GM12878 (cell line): ENCODE data around the gene KRCC1. TPM values are rescaled to one million over a fixed set of nuclear protein-coding genes. Genes with fewer than 3 reads are reported as not detected.

Experiments used
- ATAC-seq: fragments of 200-7000 bp; cut with Tn5 transposase; 3 replicates; pipeline ENCODE4 v1.9.1; 2020; ENCODE audit warnings: mild to moderate bottlenecking, moderate library complexity
- BruUV-seq: library from RNA; stranded (reverse); fragments of 400-500 nt; replicated peaks from 2 replicates; lab custom pipeline; 2021; lab: Mats Ljungman, UMichigan
- CTCF ChIA-PET: fragments of 300-600 bp; sonication (Branson Sonifier 250); formaldehyde crosslinking; extraction: SDS; loops from one replicate; lab custom pipeline; 2021; ENCODE audit warnings: inconsistent platforms; lab: Yijun Ruan, JAX
- POLR2A ChIA-PET: fragments of 350-600 bp; formaldehyde crosslinking; extraction: SDS; loops from one replicate; lab custom pipeline; 2021; ENCODE audit warnings: inconsistent platforms; lab: Charles Lee
- RAD21 ChIA-PET: fragments of 300-600 bp; sonication (Branson Sonifier 250); formaldehyde crosslinking; loops from one replicate; lab custom pipeline; 2023; ENCODE audit warnings: antibody characterized with exemption; ENCODE audit not compliant: unreplicated experiment; lab: Charles Lee
- SMC1A ChIA-PET: fragments of 300-600 bp; sonication (Branson Sonifier 250); formaldehyde crosslinking; loops from one replicate; lab custom pipeline; 2023; ENCODE audit not compliant: unreplicated experiment, uncharacterized antibody; lab: Charles Lee
- DNase-seq: peaks from one replicate; pipeline ENCODE4 v3.0.0-alpha.2; 2011; ENCODE audit warnings: low read depth, low spot score
- FAIRE-seq: peaks from 3 replicates; lab custom pipeline; 2011; peaks lifted over from hg19 to GRCh38; lab: Jason Lieb, UNC
- H2AFZ ChIP-seq: 2 replicates; pipeline ENCODE4 v1.6.0; 2011; ENCODE audit warnings: low read depth, low read length, control low read depth; ENCODE audit not compliant: control insufficient read depth
- H3K27ac ChIP-seq: 2 replicates; pipeline ENCODE4 v1.5.1; 2011; ENCODE audit warnings: control low read depth; ENCODE audit not compliant: control insufficient read depth, insufficient read depth
- H3K27me3 ChIP-seq, 2 experiments: replicated peaks in 1 of 2; 2 replicates each; pipeline versions ENCODE4 v1.6.0 to v1.6.1; 2011; ENCODE audit warnings: low read length in 1 of 2; ENCODE audit not compliant: control insufficient read depth in 2 of 2, insufficient read depth in 2 of 2
- H3K36me3 ChIP-seq, 2 experiments: 2 replicates each; pipeline ENCODE4 v1.5.1; 2011; ENCODE audit warnings: low read length in 1 of 2; ENCODE audit not compliant: control insufficient read depth in 2 of 2, insufficient read depth in 2 of 2
- H3K4me1 ChIP-seq: 2 replicates; pipeline ENCODE4 v1.6.1; 2011; ENCODE audit warnings: mild to moderate bottlenecking, low read length, moderate library complexity, mixed read lengths; ENCODE audit not compliant: control insufficient read depth, insufficient read depth
- H3K4me2 ChIP-seq: 2 replicates; pipeline ENCODE4 v1.6.0; 2011; ENCODE audit warnings: control low read depth; ENCODE audit not compliant: control insufficient read depth, insufficient read depth
- H3K4me3 ChIP-seq: fragments of 200-600 bp; sonication (generic); 2 replicates; pipeline ENCODE4 v1.5.1; 2016
- H3K79me2 ChIP-seq: 2 replicates; pipeline ENCODE4 v1.6.0; 2011; ENCODE audit warnings: low read length; ENCODE audit not compliant: control insufficient read depth, insufficient read depth
- H3K9ac ChIP-seq: 2 replicates; pipeline ENCODE4 v1.8.0; 2011; ENCODE audit warnings: low read length, control low read depth, mixed read lengths; ENCODE audit not compliant: control insufficient read depth, insufficient read depth
- H3K9me3 ChIP-seq: replicated peaks from 3 replicates; pipeline ENCODE4 v1.5.1; 2011; ENCODE audit warnings: mild to moderate bottlenecking, low read length; ENCODE audit not compliant: control insufficient read depth, insufficient read depth
- H4K20me1 ChIP-seq: 2 replicates; pipeline ENCODE4 v1.6.0; 2011; ENCODE audit not compliant: control insufficient read depth, insufficient read depth
- BRCA1 ChIP-seq: IDR thresholded peaks from 2 replicates; pipeline ENCODE4 v1.6.1; 2011; ENCODE audit warnings: low read depth, low read length, improper control_type of control experiment
- DPF2 ChIP-seq: fragments of 450-650 bp; IDR thresholded peaks from 2 replicates; pipeline ENCODE4 v1.6.1; 2017; ENCODE audit warnings: mild to moderate bottlenecking
- EZH2 ChIP-seq: IDR thresholded peaks from 2 replicates; pipeline ENCODE4 v1.6.1; 2012; ENCODE audit warnings: low read depth, mild to moderate bottlenecking, control low read depth, inconsistent platforms, low read length, borderline replicate concordance; ENCODE audit not compliant: control insufficient read depth
- HCFC1 ChIP-seq: fragments of 150-350 bp; IDR thresholded peaks from 2 replicates; pipeline ENCODE4 v1.6.1; 2014; ENCODE audit warnings: low read length
- JUNB ChIP-seq: IDR thresholded peaks from 2 replicates; pipeline ENCODE4 v1.6.1; 2016; ENCODE audit warnings: antibody characterized with exemption, mild to moderate bottlenecking
- MAX ChIP-seq: IDR thresholded peaks from 2 replicates; pipeline ENCODE4 v1.6.1; 2012; ENCODE audit warnings: low read depth, low read length, improper control_type of control experiment
- MTA3 ChIP-seq: IDR thresholded peaks from 2 replicates; pipeline ENCODE4 v1.6.1; 2012; ENCODE audit warnings: low read length, inconsistent platforms, borderline replicate concordance
- MYC ChIP-seq: IDR thresholded peaks from 2 replicates; pipeline ENCODE4 v1.6.1; 2011; ENCODE audit warnings: mild to moderate bottlenecking, low read length, moderate library complexity, inconsistent platforms; ENCODE audit not compliant: insufficient read depth, insufficient replicate concordance, insufficient read length, severe bottlenecking
- NFYA ChIP-seq: IDR thresholded peaks from 2 replicates; pipeline ENCODE4 v1.6.1; 2011; ENCODE audit warnings: low read depth, mild to moderate bottlenecking, low read length, improper control_type of control experiment, borderline replicate concordance
- NRF1 ChIP-seq: conservative IDR thresholded peaks from 2 replicates; pipeline ENCODE4 v1.6.1; 2011; ENCODE audit warnings: mild to moderate bottlenecking, low read depth, low read length, improper control_type of control experiment
- PAX5 ChIP-seq: IDR thresholded peaks from 2 replicates; pipeline ENCODE4 v1.6.1; 2011; ENCODE audit warnings: low read depth, low read length, borderline replicate concordance
- PKNOX1 ChIP-seq: fragments of 450-650 bp; IDR thresholded peaks from 2 replicates; pipeline ENCODE4 v1.6.1; 2016; ENCODE audit warnings: mild to moderate bottlenecking
- RCOR1 ChIP-seq: conservative IDR thresholded peaks from 2 replicates; pipeline ENCODE4 v1.6.1; 2012; ENCODE audit warnings: low read depth, low read length, improper control_type of control experiment
- REST ChIP-seq: IDR thresholded peaks from 2 replicates; pipeline ENCODE4 v1.6.1; 2012; ENCODE audit warnings: mild to moderate bottlenecking, low read depth, low read length
- SIN3A ChIP-seq: IDR thresholded peaks from 2 replicates; pipeline ENCODE4 v1.6.1; 2012; ENCODE audit warnings: low read depth, low read length, improper control_type of control experiment
- SP1 ChIP-seq: IDR thresholded peaks from one replicate; pipeline ENCODE4 v1.6.1; 2011; ENCODE audit warnings: low read depth, low read length
- STAT1 ChIP-seq: fragments of 450-650 bp; conservative IDR thresholded peaks from 2 replicates; pipeline ENCODE4 v1.6.1; 2014; ENCODE audit warnings: antibody characterized with exemption, mild to moderate bottlenecking
- TCF12 ChIP-seq: IDR thresholded peaks from 2 replicates; pipeline ENCODE4 v1.6.1; 2011; ENCODE audit warnings: low read depth, mild to moderate bottlenecking, low read length
- WGBS: methylation state at CpG from one replicate; pipeline ENCODE4 v1.1.6; 2016; ENCODE audit warnings: low lambda C conversion rate; ENCODE audit not compliant: insufficient replicate concordance, insufficient coverage; ENCODE audit errors: missing lambda C conversion rate; 5-methylcytosine and 5-hydroxymethylcytosine counted together
- in situ Hi-C: fragments of 300-500 bp; cut with MboI; formaldehyde crosslinking; loops from 9 replicates; pipeline ENCODE4 v1.14.3; 2018; ENCODE audit warnings: mixed read lengths
- intact Hi-C: fragments of 100-400 bp; cut with micrococcal nuclease; formaldehyde crosslinking; loops from one replicate; pipeline ENCODE4 v1.14.2; 2022; ENCODE audit not compliant: unreplicated experiment
- polyA plus RNA-seq, 11 experiments: library from polyadenylated mRNA; depleted of rRNA in 4 of 11; unstranded in 6 of 11; stranded (reverse) in 5 of 11; fragments of >200 nt; fragmentation: Nextera tagmentation in 4 of 11; fragmentation: Illumina TruSeq in 1 of 11; extraction: Ambion mirVana in 4 of 11; extraction: Trizol in 1 of 11; gene quantifications; 1 replicate in 1 of 11; 2 replicates in 10 of 11; pipeline versions ENCODE4 v1.2.1 to v1.2.3, GENCODE V29; 2011 to 2016; ENCODE audit warnings: inconsistent platforms in 2 of 11, missing spikeins in 2 of 11, low read depth in 1 of 11
- total RNA-seq, 4 experiments: library from RNA; depleted of rRNA in 3 of 4; stranded (reverse); fragments of >200 nt in 3 of 4; fragmentation: Illumina TruSeq in 1 of 4; extraction: Trizol in 1 of 4; gene quantifications; 2 replicates each; pipeline versions ENCODE4 v1.2.1 to v1.2.3, GENCODE V29; 2013 to 2021

The KRCC1 gene
- total and polyA plus RNA-seq, 10 of the 15 experiments (the other 5 are each of a cell fraction or from before 2014, with no cell fraction given): 3.8 to 27.2 (median 12.5) TPM

- TF ChIP-seq REST: no peak
- TF ChIP-seq BRCA1: no peak
- TF ChIP-seq, all 136 proteins: peak for 0
Observed at GRCh38 chr2:88090446-88091283, 35.1 kb upstream of the KRCC1 start (continued).

GRCh38 chr2:88088999-88089398, 33.4 kb upstream of the KRCC1 start:
- Histone ChIP-seq H3K4me3 (no peak overlapping the region), H3K79me2 (no peaks in the 10 kb centered on the region), H4K20me1 (no peaks in the 10 kb centered on the region), H3K9ac (no peak overlapping the region), H3K4me2 (no peak overlapping the region), H3K36me3 (no peaks in the 10 kb centered on the region), H3K27ac (no peak overlapping the region), H3K27me3 (no peaks in the 10 kb centered on the region; a peak in 2 of 4 replicates), H2AFZ (no peak overlapping the region), H3K9me3 (no peaks in the 10 kb centered on the region), H3K4me1 (no peaks in the 10 kb centered on the region)
- intact Hi-C loops (no loop called here), in situ Hi-C loops (no loop called here)
- ChIA-PET RAD21 (no interaction called here), POLR2A (no interaction called here), SMC1A (interaction anchor here (0.7 kb wide), 1 partner anchor 20 kb away, joined by 3 read pairs; no protein-coding TSS in a partner anchor), CTCF (interaction anchor here (1.3 kb wide), 1 partner anchor 29 kb away, joined by 5 read pairs; no protein-coding TSS in a partner anchor)
- ATAC-seq (no peak), FAIRE-seq (no peak), DNase-seq (no peak)
- no TSS peak for BruUV-seq
- 83% methylated on average over 2 of the region's 2 CpGs for WGBS
- TF ChIP-seq RCOR1 (no peak), HCFC1 (no peak), SP1 (no peak), STAT1 (no peak), PAX5 (no peak), SIN3A (no peak), NRF1 (no peak), NFYA (no peak), MTA3 (no peak), MYC (no peak), DPF2 (no peak), JUNB (no peak), EZH2 (no peak), PKNOX1 (no peak), MAX (no peak), TCF12 (no peak)
